K562 (cell line): ENCODE measurements around the gene NR2E1. TPM values are rescaled to one million over a fixed set of nuclear protein-coding genes. Genes with fewer than 3 reads are reported as not detected.
A peak's percentile ranks its signal among the peaks of the same experiment; 100 is the strongest.

ENCODE experiments used
- ATAC-seq: fragments of 200-7000 bp; cut with Tn5 transposase; 3 replicates; pipeline ENCODE4 v1.9.1; 2020; ENCODE audit warnings: moderate library complexity
- BruUV-seq: library from RNA; stranded (reverse); fragments of 400-500 nt; replicated peaks from 2 replicates; lab custom pipeline; 2021; lab: Mats Ljungman, UMichigan
- CTCF ChIA-PET: fragments of 300-600 bp; formaldehyde crosslinking; extraction: SDS; loops from one replicate; lab custom pipeline; 2021; ENCODE audit warnings: low intra/inter-chr PET ratio; lab: Yijun Ruan, JAX
- POLR2A ChIA-PET: fragments of 300-600, 350-650 bp; sonication (Branson Sonifier 250); formaldehyde crosslinking; extraction: SDS; loops from one replicate; lab custom pipeline; 2021; ENCODE audit warnings: antibody characterized with exemption, inconsistent platforms; lab: Yijun Ruan, JAX
- DNase-seq, 4 experiments: peaks; one replicate each; pipeline versions ENCODE4 v3.0.0 to v3.0.0-alpha.2; 2011 to 2018; ENCODE audit warnings: low spot score in 3 of 4, mixed read lengths in 3 of 4; ENCODE audit errors: extremely low read depth in 1 of 4
- FAIRE-seq: peaks from 2 replicates; lab custom pipeline; 2011; peaks lifted over from hg19 to GRCh38; lab: Jason Lieb, UNC
- H2AFZ ChIP-seq: 2 replicates; pipeline ENCODE4 v1.6.0; 2011; ENCODE audit warnings: low read depth, low read length, control low read depth, inconsistent platforms
- H3K27ac ChIP-seq: fragments of 200-600 bp; 3 replicates; pipeline ENCODE4 v1.8.0; 2011; ENCODE audit warnings: low read depth, mild to moderate bottlenecking, control low read depth, inconsistent platforms, low read length, moderate library complexity, mixed read lengths; ENCODE audit errors: extremely low read depth
- H3K27me3 ChIP-seq, 2 experiments: fragments of 300-600 bp in 1 of 2; 2 replicates in 1 of 2; 3 replicates in 1 of 2; pipeline versions ENCODE4 v1.6.0 to v1.8.0; 2011; ENCODE audit warnings: inconsistent platforms in 2 of 2, low read length in 2 of 2, mild to moderate bottlenecking in 1 of 2, mixed read lengths in 1 of 2, moderate library complexity in 1 of 2; ENCODE audit not compliant: control insufficient read depth in 2 of 2, insufficient read depth in 2 of 2
- H3K36me3 ChIP-seq: fragments of 300-600 bp; 3 replicates; pipeline ENCODE4 v1.8.0; 2011; ENCODE audit warnings: mild to moderate bottlenecking, low read length, inconsistent platforms; ENCODE audit not compliant: control insufficient read depth, insufficient read depth
- H3K4me1 ChIP-seq, 2 experiments: fragments of 200-600 bp in 1 of 2; replicated peaks in 1 of 2; 2 replicates in 1 of 2; 3 replicates in 1 of 2; pipeline versions ENCODE4 v1.5.1 to v1.8.0; 2011; ENCODE audit warnings: inconsistent platforms in 2 of 2, low read length in 2 of 2, mild to moderate bottlenecking in 1 of 2, mixed read lengths in 1 of 2, moderate library complexity in 1 of 2; ENCODE audit not compliant: control insufficient read depth in 2 of 2, insufficient read depth in 2 of 2
- H3K4me2 ChIP-seq: 2 replicates; pipeline ENCODE4 v1.6.1; 2011; ENCODE audit warnings: low read length, control low read depth, inconsistent platforms, mixed read lengths; ENCODE audit not compliant: insufficient read depth
- H3K4me3 ChIP-seq: fragments of 200-600 bp; sonication (generic), shearing (Covaris generic); 2 replicates; pipeline ENCODE4 v1.5.1; 2016; ENCODE audit warnings: control low read depth, inconsistent platforms
- H3K79me2 ChIP-seq: fragments of 200-600 bp; 3 replicates; pipeline ENCODE4 v1.8.0; 2011; ENCODE audit warnings: low read length, inconsistent platforms; ENCODE audit not compliant: control insufficient read depth, insufficient read depth
- H3K9ac ChIP-seq, 2 experiments: 2 replicates each; pipeline versions ENCODE4 v1.6.0 to v1.6.1; 2011; ENCODE audit warnings: low read depth in 2 of 2, low read length in 2 of 2, control low read depth in 1 of 2, inconsistent platforms in 1 of 2, mild to moderate bottlenecking in 1 of 2, mixed read lengths in 1 of 2; ENCODE audit not compliant: insufficient read depth in 1 of 2
- H3K9me1 ChIP-seq: one replicate; pipeline ENCODE4 v1.6.0; 2011; ENCODE audit warnings: inconsistent platforms, mild to moderate bottlenecking, low read length, moderate library complexity; ENCODE audit not compliant: control insufficient read depth, insufficient read depth
- H3K9me3 ChIP-seq: replicated peaks from 2 replicates; pipeline ENCODE4 v1.5.1; 2011; ENCODE audit warnings: low read depth, low read length, inconsistent platforms; ENCODE audit not compliant: control insufficient read depth, insufficient read depth
- H4K20me1 ChIP-seq: replicated peaks from 2 replicates; pipeline ENCODE4 v1.6.1; 2011; ENCODE audit warnings: low read length, inconsistent platforms, mixed read lengths; ENCODE audit not compliant: control insufficient read depth, insufficient read depth
- CBFA2T3 ChIP-seq: fragments of 450-650 bp; IDR thresholded peaks from 2 replicates; pipeline ENCODE4 v1.6.1; 2017
- ELF1 ChIP-seq: fragments of 200-800 bp; sonication (Bioruptor generic); IDR thresholded peaks from 2 replicates; pipeline ENCODE4 v1.6.1; 2016; ENCODE audit warnings: missing genetic modification characterization, missing compliant biosample characterization
- EP400 ChIP-seq: fragments of 450-650 bp; IDR thresholded peaks from 2 replicates; pipeline ENCODE4 v1.6.1; 2017; ENCODE audit warnings: antibody characterized with exemption, mild to moderate bottlenecking, moderate library complexity
- ESRRB ChIP-seq: fragments of 250-450 bp; sonication (Bioruptor Pico); IDR thresholded peaks from 2 replicates; pipeline ENCODE4 v1.5.0; 2020; ENCODE audit warnings: mild to moderate bottlenecking, moderate library complexity, borderline replicate concordance
- FOSL1 ChIP-seq: fragments of 200-800 bp; sonication (Bioruptor generic); conservative IDR thresholded peaks from 2 replicates; pipeline ENCODE4 v1.6.1; 2016; ENCODE audit warnings: missing genetic modification characterization, missing compliant biosample characterization
- HDAC2 ChIP-seq: fragments of 450-650 bp; IDR thresholded peaks from 2 replicates; pipeline ENCODE4 v1.6.1; 2016; ENCODE audit warnings: mild to moderate bottlenecking
- KDM1A ChIP-seq, 2 experiments: fragments of 450-650 bp; IDR thresholded peaks; 2 replicates each; pipeline ENCODE4 v1.6.1; 2016; ENCODE audit warnings: mild to moderate bottlenecking in 2 of 2
- PATZ1 ChIP-seq: fragments of 250-450 bp; sonication (Bioruptor Pico); IDR thresholded peaks from 2 replicates; pipeline ENCODE4 v1.5.0; 2020; ENCODE audit warnings: mild to moderate bottlenecking, borderline replicate concordance
- RCOR1 ChIP-seq, 2 experiments: IDR thresholded peaks; 2 replicates each; pipeline ENCODE4 v1.6.1; 2012; ENCODE audit warnings: low read depth in 2 of 2, low read length in 2 of 2, borderline replicate concordance in 1 of 2, improper control_type of control experiment in 1 of 2
- TAL1 ChIP-seq: fragments of 450-650 bp; IDR thresholded peaks from 2 replicates; pipeline ENCODE4 v1.6.1; 2016; ENCODE audit warnings: mild to moderate bottlenecking
- TCF3 ChIP-seq: sonication (generic); formaldehyde crosslinking; IDR thresholded peaks from 2 replicates; pipeline ENCODE4 v1.4.0; 2020; ENCODE audit warnings: mild to moderate bottlenecking, missing genetic modification reagents
- TEAD4 ChIP-seq, 2 experiments: sonication (generic) in 1 of 2; formaldehyde crosslinking in 1 of 2; IDR thresholded peaks; 2 replicates each; pipeline versions ENCODE4 v1.6.1 to v1.8.0; 2012 to 2022; ENCODE audit warnings: borderline replicate concordance in 1 of 2, inconsistent platforms in 1 of 2, low read length in 1 of 2, mild to moderate bottlenecking in 1 of 2, missing genetic modification reagents in 1 of 2
- TFAM ChIP-seq: fragments of 250-450 bp; sonication (Bioruptor Pico); conservative IDR thresholded peaks from 2 replicates; pipeline ENCODE4 v1.5.0; 2021; ENCODE audit warnings: mild to moderate bottlenecking, moderate library complexity
- ZBTB17 ChIP-seq: fragments of 450-650 bp; formaldehyde crosslinking; IDR thresholded peaks from 2 replicates; pipeline ENCODE4 v1.4.0; 2020; ENCODE audit warnings: mild to moderate bottlenecking
- ZEB2 ChIP-seq: fragments of 450-650 bp; IDR thresholded peaks from 2 replicates; pipeline ENCODE4 v1.6.1; 2016
- ZNF174 ChIP-seq: fragments of 250-450 bp; sonication (Bioruptor Pico); IDR thresholded peaks from 2 replicates; pipeline ENCODE4 v1.4.0; 2020; ENCODE audit warnings: mild to moderate bottlenecking
- WGBS: fragments of 100-300 bp; shearing (Covaris generic); methylation state at CpG from one replicate; pipeline ENCODE4 v1.1.6; 2016; ENCODE audit warnings: low coverage, mixed read lengths; ENCODE audit not compliant: insufficient coverage; ENCODE audit errors: missing lambda C conversion rate; 5-methylcytosine and 5-hydroxymethylcytosine counted together
- in situ Hi-C: fragments of 300-500 bp; cut with MboI; formaldehyde crosslinking; loops from 4 replicates; pipeline ENCODE4 v1.15.0; 2018; ENCODE audit warnings: inconsistent platforms, mixed read lengths
- intact Hi-C: fragments of 100-400 bp; cut with micrococcal nuclease; formaldehyde crosslinking; loops from 2 replicates; pipeline ENCODE4 v1.14.2; 2022
- polyA plus RNA-seq, 8 experiments: library from polyadenylated mRNA; depleted of rRNA in 4 of 8; stranded (reverse) in 5 of 8; unstranded in 3 of 8; fragments of >200 nt; fragmentation: Nextera tagmentation in 2 of 8; fragmentation: Illumina TruSeq in 1 of 8; extraction: Ambion mirVana in 2 of 8; extraction: Trizol in 1 of 8; gene quantifications; 2 replicates each; pipeline versions ENCODE4 v1.2.1 to v1.2.3, GENCODE V29; 2011 to 2014; ENCODE audit warnings: inconsistent platforms in 1 of 8, missing spikeins in 1 of 8
- total RNA-seq, 7 experiments: library from RNA; depleted of rRNA in 6 of 7; stranded (reverse); fragments of >200 nt in 6 of 7; fragmentation: Illumina TruSeq in 2 of 7; extraction: Trizol in 2 of 7; gene quantifications; 2 replicates each; pipeline versions ENCODE4 v1.2.1 to v1.2.3, GENCODE V29; 2011 to 2021; ENCODE audit warnings: low replicate concordance in 1 of 7
- TF ChIP-seq, protein P1 (sequence below): fragments of 450-650 bp; formaldehyde crosslinking; IDR thresholded peaks from 2 replicates; pipeline ENCODE4 v1.4.0; 2020; ENCODE audit warnings: mild to moderate bottlenecking, moderate library complexity
- TF ChIP-seq, protein P2 (sequence below): fragments of 450-650 bp; IDR thresholded peaks from 2 replicates; pipeline ENCODE4 v1.7.1; 2018; ENCODE audit warnings: mild to moderate bottlenecking, low read depth; ENCODE audit not compliant: partially characterized antibody

NR2E1 gene
- total and polyA plus RNA-seq, 9 of the 15 experiments (the other 6 are each of a cell fraction or from before 2014, with no cell fraction given): not detected

- no peaks in the 10 kb centered on the region for H3K4me1 ChIP-seq
- H2AFZ ChIP-seq: no peak overlapping the region
- H3K27me3 ChIP-seq: no peaks in the 10 kb centered on the region
- in situ Hi-C loops (no loop called here), intact Hi-C loops (no loop called here)
- peaks cover 28% of the 10 kb centered on the region; the same call in 2 of the 3 replicates for H3K36me3 ChIP-seq
- WGBS: 55% methylated on average over 4 of the region's 4 CpGs
- H3K4me2 ChIP-seq: no peak overlapping the region
- FAIRE-seq (no peak), DNase-seq (no peak), ATAC-seq (no peak)
- ChIA-PET POLR2A (no interaction called here), CTCF (no interaction called here)
- H3K27ac ChIP-seq: no peak overlapping the region
- H3K9ac ChIP-seq: no peak overlapping the region
- H3K4me3 ChIP-seq: no peak overlapping the region
- H3K9me3 ChIP-seq: no peaks in the 10 kb centered on the region
- H4K20me1 ChIP-seq: 0 out of 2 replicates have a peak, but pooled peaks cover 3% of the 10 kb centered on the region
- no peaks in the 10 kb centered on the region for H3K9me1 ChIP-seq
- no peaks in the 10 kb centered on the region for H3K79me2 ChIP-seq
- no TSS peak for BruUV-seq
- TF ChIP-seq HDAC2 (peak; percentile 52; the same call in 1 of the 2 replicates), TFAM (CRISPR knock-in tag) (no peak), FOSL1 (tag) (no peak), ZNF174 (CRISPR knock-in tag) (no peak), EP400 (no peak), CBFA2T3 (peak; percentile 64), ZEB2 (no peak), KDM1A (IDR thresholded peaks at IDR 0.05) (peak; percentile 89 to 91), TEAD4 (IDR thresholded peaks at IDR 0.05; ENCODE audit: low read length) (peak; percentile 50; the same call in 1 of the 2 replicates), TEAD4 (CRISPR knock-in tag; IDR thresholded peaks at IDR 0.05; ENCODE audit: borderline replicate concordance) (no peak), RCOR1 (IDR thresholded peaks at IDR 0.05; ENCODE audit: borderline replicate concordance in 1 of 2, low read depth in 2 of 2, low read length in 2 of 2) (peak; percentile 51 to 74; a peak in 3 of 4 replicates), PATZ1 (no peak), ELF1 (tag) (no peak), TCF3 (CRISPR knock-in tag) (0 out of 2 replicates have a peak, but pooled peaks have one; percentile 16), ESRRB (CRISPR knock-in tag) (no peak), ZBTB17 (no peak), TAL1 (peak; percentile 27; the same call in 1 of the 2 replicates)
- TF ChIP-seq, protein P1, sequence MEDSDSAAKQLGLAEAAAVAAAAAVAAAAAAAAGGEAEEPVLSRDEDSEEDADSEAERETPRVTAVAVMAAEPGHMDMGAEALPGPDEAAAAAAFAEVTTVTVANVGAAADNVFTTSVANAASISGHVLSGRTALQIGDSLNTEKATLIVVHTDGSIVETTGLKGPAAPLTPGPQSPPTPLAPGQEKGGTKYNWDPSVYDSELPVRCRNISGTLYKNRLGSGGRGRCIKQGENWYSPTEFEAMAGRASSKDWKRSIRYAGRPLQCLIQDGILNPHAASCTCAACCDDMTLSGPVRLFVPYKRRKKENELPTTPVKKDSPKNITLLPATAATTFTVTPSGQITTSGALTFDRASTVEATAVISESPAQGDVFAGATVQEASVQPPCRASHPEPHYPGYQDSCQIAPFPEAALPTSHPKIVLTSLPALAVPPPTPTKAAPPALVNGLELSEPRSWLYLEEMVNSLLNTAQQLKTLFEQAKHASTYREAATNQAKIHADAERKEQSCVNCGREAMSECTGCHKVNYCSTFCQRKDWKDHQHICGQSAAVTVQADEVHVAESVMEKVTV (CRISPR knock-in tag): no peak
- TF ChIP-seq, protein P2, sequence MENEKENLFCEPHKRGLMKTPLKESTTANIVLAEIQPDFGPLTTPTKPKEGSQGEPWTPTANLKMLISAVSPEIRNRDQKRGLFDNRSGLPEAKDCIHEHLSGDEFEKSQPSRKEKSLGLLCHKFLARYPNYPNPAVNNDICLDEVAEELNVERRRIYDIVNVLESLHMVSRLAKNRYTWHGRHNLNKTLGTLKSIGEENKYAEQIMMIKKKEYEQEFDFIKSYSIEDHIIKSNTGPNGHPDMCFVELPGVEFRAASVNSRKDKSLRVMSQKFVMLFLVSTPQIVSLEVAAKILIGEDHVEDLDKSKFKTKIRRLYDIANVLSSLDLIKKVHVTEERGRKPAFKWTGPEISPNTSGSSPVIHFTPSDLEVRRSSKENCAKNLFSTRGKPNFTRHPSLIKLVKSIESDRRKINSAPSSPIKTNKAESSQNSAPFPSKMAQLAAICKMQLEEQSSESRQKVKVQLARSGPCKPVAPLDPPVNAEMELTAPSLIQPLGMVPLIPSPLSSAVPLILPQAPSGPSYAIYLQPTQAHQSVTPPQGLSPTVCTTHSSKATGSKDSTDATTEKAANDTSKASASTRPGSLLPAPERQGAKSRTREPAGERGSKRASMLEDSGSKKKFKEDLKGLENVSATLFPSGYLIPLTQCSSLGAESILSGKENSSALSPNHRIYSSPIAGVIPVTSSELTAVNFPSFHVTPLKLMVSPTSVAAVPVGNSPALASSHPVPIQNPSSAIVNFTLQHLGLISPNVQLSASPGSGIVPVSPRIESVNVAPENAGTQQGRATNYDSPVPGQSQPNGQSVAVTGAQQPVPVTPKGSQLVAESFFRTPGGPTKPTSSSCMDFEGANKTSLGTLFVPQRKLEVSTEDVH: no peak
Measured at GRCh38 chr6:108207013-108207412, 41.2 kb downstream of the NR2E1 start.
